Activated T-cell treated with anti-CD3 and anti-CD28 coated beads, Interleukin-2, amount 50 U/mL, for 4 hours (primary cell): Measurements from ENCODE around the gene NPM1. TPM values are rescaled to one million over a fixed set of nuclear protein-coding genes. Genes with fewer than 3 reads are reported as not detected.

Experiments used
- ATAC-seq, 2 donors: fragments of 200-7000 bp; cut with Tn5 transposase; one replicate each; pipeline ENCODE4 v1.10.0; 2021
- DNase-seq: peaks from one replicate; pipeline ENCODE4 v3.0.0-alpha.2; 2020
- H3K27me3 Mint-ChIP-seq: one replicate; pipeline ENCODE4 v1.8.0; 2021; ENCODE audit warnings: low read depth, mixed read lengths
- H3K36me3 Mint-ChIP-seq: one replicate; pipeline ENCODE4 v1.8.0; 2022; ENCODE audit warnings: mixed read lengths; ENCODE audit not compliant: insufficient read depth
- H3K4me1 Mint-ChIP-seq: one replicate; pipeline ENCODE4 v1.8.0; 2021; ENCODE audit warnings: low read depth, mixed read lengths
- H3K4me3 Mint-ChIP-seq: one replicate; pipeline ENCODE4 v1.8.0; 2021; ENCODE audit warnings: mild to moderate bottlenecking, moderate library complexity, mixed read lengths
- H3K9me3 Mint-ChIP-seq: one replicate; pipeline ENCODE4 v1.8.0; 2021; ENCODE audit warnings: mixed read lengths
- total RNA-seq, 3 donors: library from RNA; stranded (reverse); gene quantifications; one replicate each; pipeline ENCODE4 v1.2.1, GENCODE V29; 2021

The NPM1 gene
- total RNA-seq, 3 donors from 2014 or later, result 4,555 to 4,927 (median 4,895) TPM

DNA sequence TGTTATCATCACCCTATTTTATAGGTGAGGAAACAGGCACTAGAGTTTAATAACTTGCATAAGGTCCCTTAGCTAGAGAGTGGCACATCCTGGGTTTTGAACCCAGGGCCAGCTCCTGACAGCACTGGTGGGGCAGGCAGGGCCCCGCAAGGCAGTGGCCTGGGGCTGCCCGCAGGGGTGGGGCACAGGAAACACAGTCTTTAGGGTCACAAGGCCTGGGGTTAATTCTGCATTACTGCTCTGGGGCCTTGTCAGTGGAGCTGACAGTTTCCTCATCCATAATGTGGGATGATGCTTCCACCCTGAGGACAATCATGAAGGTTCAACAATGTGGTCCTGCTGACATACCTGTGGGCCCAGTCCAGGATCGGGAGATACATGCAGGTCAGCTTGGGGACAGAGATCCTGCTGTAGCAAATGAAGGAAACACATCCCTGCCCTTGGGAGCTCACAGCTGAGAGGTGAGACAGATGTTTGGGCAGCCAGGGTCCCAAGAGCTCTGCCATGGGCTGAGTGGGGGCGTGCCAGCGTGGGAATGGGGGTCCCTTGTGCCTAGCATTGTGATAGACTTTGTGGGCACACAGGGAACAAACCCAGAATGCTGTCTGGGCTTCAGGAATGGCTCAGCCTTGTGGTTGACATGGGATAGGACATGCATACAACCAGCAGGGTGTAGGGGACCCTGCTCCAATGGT lies 46.5 kb downstream of the NPM1 start:
- Mint-ChIP-seq H3K9me3 (no peaks in the 10 kb centered on the region), H3K4me3 (no peak overlapping the region), H3K4me1 (no peaks in the 10 kb centered on the region), H3K27me3 (no peaks in the 10 kb centered on the region), H3K36me3 (no peaks in the 10 kb centered on the region)
- DNase-seq (no peak), ATAC-seq (no peak)

GRCh38 chr5:171434874-171435273 lies 47.2 kb downstream of the NPM1 start:
- no peaks in the 10 kb centered on the region for H3K27me3 Mint-ChIP-seq
- H3K9me3 Mint-ChIP-seq, result no peaks in the 10 kb centered on the region
- H3K4me3 Mint-ChIP-seq, result no peak overlapping the region
- DNase-seq, result no peak
- ATAC-seq, result no peak
- H3K36me3 Mint-ChIP-seq, result no peaks in the 10 kb centered on the region
- no peaks in the 10 kb centered on the region for H3K4me1 Mint-ChIP-seq

GRCh38 chr5:171435908-171436307 lies 48.3 kb downstream of the NPM1 start:
- Mint-ChIP-seq H3K9me3 (no peaks in the 10 kb centered on the region), H3K4me3 (no peak overlapping the region), H3K36me3 (no peaks in the 10 kb centered on the region), H3K27me3 (no peaks in the 10 kb centered on the region), H3K4me1 (no peaks in the 10 kb centered on the region)
- no peak for DNase-seq
- no peak for ATAC-seq

GRCh38 chr5:171436804-171437285 lies 49.2 kb downstream of the NPM1 start:
- H3K9me3 Mint-ChIP-seq, result no peaks in the 10 kb centered on the region
- no peak overlapping the region for H3K4me3 Mint-ChIP-seq
- DNase-seq (no peak), ATAC-seq (peak in 1 of 2 donors; percentile 17)
- no peaks in the 10 kb centered on the region for H3K27me3 Mint-ChIP-seq
- H3K4me1 Mint-ChIP-seq, result no peaks in the 10 kb centered on the region
- H3K36me3 Mint-ChIP-seq, result no peaks in the 10 kb centered on the region

DNA sequence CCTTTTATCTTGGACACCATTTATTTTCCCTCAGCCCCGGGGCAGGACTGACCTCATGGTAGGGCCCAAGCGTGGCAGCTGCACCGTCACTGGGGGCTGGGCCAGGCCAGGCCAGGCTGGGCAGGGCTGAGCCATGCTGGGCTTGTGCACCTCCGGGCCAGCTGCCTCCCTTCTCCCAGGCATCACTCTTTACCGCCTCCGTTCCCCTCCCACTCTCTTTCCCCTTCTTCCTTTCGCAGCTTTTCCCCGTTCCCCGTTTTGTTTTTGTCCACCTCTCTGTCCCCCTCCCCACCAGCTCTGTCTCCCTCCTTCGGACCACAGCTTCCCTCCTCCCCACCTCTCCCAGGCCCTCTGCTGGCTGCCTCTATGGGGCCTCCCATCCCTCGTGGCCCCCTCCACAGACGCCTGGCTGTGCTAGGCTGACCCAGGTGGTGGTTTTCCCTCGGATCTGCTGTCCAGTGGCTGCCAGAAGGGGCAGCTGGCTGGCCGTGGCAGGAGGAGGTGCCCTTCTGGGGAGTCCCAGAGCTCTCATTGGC lies 49.7 kb downstream of the NPM1 start:
- Mint-ChIP-seq H3K4me3 (no peak overlapping the region), H3K9me3 (no peaks in the 10 kb centered on the region), H3K4me1 (no peaks in the 10 kb centered on the region), H3K36me3 (no peaks in the 10 kb centered on the region), H3K27me3 (no peaks in the 10 kb centered on the region)
- DNase-seq, result no peak
- ATAC-seq, result no peak

- DNase-seq, result no peak
- Mint-ChIP-seq H3K9me3 (no peaks in the 10 kb centered on the region), H3K4me3 (no peak overlapping the region), H3K36me3 (no peaks in the 10 kb centered on the region), H3K4me1 (no peaks in the 10 kb centered on the region), H3K27me3 (no peaks in the 10 kb centered on the region)
- ATAC-seq, result no peak
These were observed 51.1 kb downstream of the NPM1 start for GRCh38 chr5:171438738-171439137.

- Mint-ChIP-seq H3K9me3 (no peaks in the 10 kb centered on the region), H3K4me1 (no peaks in the 10 kb centered on the region), H3K27me3 (no peaks in the 10 kb centered on the region), H3K36me3 (no peaks in the 10 kb centered on the region), H3K4me3 (no peak overlapping the region)
- ATAC-seq (no peak), DNase-seq (no peak)
These were observed 53.7 kb downstream of the NPM1 start for GRCh38 chr5:171441246-171441791.

- no peak for ATAC-seq
- Mint-ChIP-seq H3K36me3 (no peaks in the 10 kb centered on the region), H3K4me1 (no peaks in the 10 kb centered on the region)
These were observed 54.8 kb downstream of the NPM1 start for GRCh38 chr5:171442287-171443042.

DNA sequence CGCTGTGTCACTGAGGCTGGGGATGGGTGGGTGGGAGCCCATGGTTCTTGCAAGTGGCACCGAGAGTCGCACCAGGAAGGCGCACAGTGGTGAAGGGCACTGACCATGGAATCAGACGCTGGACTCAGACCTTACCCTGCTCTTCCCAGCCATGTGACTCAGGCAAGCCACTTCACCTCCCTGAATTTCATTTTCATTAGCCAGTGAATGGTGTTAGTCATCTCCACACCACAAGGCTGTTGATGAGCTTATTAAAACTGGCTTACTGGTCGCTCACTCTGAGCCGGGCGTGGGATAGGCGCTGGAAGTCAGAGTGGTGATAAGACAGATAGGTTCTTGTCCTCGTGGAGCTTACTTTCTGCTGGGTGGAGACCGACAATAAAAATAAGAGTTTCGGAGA lies 56.9 kb downstream of the NPM1 start:
- ATAC-seq (no peak), DNase-seq (no peak)
- Mint-ChIP-seq H3K4me3 (no peak overlapping the region), H3K36me3 (no peaks in the 10 kb centered on the region), H3K9me3 (no peaks in the 10 kb centered on the region), H3K4me1 (no peaks in the 10 kb centered on the region), H3K27me3 (peaks cover 12% of the 10 kb centered on the region)

More at GRCh38 chr5:171442287-171443042, 54.8 kb downstream of the NPM1 start:
- H3K27me3 Mint-ChIP-seq, result no peaks in the 10 kb centered on the region
- DNase-seq, result no peak
- H3K9me3 Mint-ChIP-seq, result no peaks in the 10 kb centered on the region
- H3K4me3 Mint-ChIP-seq, result no peak overlapping the region

DNA sequence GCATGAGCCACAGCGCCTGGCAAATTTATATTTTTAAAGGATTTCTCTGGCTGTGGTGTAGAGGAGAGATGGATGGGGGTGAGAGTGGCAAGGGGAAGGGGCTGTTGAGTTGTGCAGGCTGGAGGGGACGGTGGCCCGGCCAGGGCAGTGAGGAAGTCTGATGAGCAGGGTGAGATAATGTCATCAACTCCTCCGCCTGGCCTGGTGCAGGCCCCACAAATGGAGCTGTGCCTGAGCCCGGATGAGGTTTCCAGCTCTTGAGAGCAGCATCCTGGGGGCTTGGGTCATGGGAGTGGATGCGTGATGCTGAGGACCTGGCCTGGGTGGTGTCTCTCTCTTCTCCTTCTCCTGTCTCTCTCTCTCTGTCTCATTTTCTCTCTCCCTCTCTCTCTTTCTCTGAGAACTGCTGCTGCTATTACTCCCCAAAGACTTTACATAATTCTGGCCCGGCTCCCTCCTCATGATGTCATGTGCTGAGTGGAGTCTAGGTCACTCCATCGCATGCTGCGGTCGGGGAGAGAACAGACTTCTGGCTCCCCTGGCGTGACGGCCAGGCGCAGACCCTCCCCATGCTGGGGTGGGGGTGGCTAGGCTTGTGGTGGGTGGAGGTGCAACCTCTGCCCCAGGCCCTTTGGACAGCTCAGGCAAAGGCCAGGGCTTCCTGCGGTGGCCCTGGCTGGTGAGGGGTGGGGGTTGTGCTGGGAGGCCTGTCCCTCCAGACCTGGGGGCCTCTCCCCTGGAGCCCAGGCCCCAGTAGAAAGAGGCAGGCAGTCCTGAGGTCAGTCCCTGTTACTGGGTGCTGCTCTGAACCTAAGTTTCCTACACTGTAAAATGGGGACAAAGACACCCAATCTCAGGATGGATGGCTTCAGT lies 58.2 kb downstream of the NPM1 start:
- no peak for ATAC-seq
- Mint-ChIP-seq H3K36me3 (no peaks in the 10 kb centered on the region), H3K4me3 (no peak overlapping the region), H3K4me1 (peaks cover 2% of the 10 kb centered on the region), H3K27me3 (peaks cover 21% of the 10 kb centered on the region), H3K9me3 (no peaks in the 10 kb centered on the region)
- no peak for DNase-seq

GRCh38 chr5:171447226-171447625 lies 59.6 kb downstream of the NPM1 start:
- DNase-seq (no peak), ATAC-seq (no peak)
- Mint-ChIP-seq H3K36me3 (no peaks in the 10 kb centered on the region), H3K9me3 (no peaks in the 10 kb centered on the region), H3K4me3 (no peak overlapping the region), H3K4me1 (peaks cover 5% of the 10 kb centered on the region), H3K27me3 (peaks cover 31% of the 10 kb centered on the region)

- no peak overlapping the region for H3K4me3 Mint-ChIP-seq
- H3K9me3 Mint-ChIP-seq, result no peaks in the 10 kb centered on the region
- H3K36me3 Mint-ChIP-seq, result no peaks in the 10 kb centered on the region
- ATAC-seq, result no peak
- DNase-seq, result no peak
- peaks cover 5% of the 10 kb centered on the region for H3K4me1 Mint-ChIP-seq
- peaks cover 43% of the 10 kb centered on the region for H3K27me3 Mint-ChIP-seq
These were observed 61.8 kb downstream of the NPM1 start for GRCh38 chr5:171449426-171449825.

GRCh38 chr5:171450423-171451331 lies 63.0 kb downstream of the NPM1 start:
- Mint-ChIP-seq H3K27me3 (peaks cover 43% of the 10 kb centered on the region), H3K4me1 (peaks cover 5% of the 10 kb centered on the region), H3K9me3 (no peaks in the 10 kb centered on the region), H3K4me3 (no peak overlapping the region), H3K36me3 (no peaks in the 10 kb centered on the region)
- ATAC-seq (peak; percentile 31 to 53), DNase-seq (no peak)
